Right renal pelvis (tissue), 4 donors: ENCODE results near the gene MEP1A. TPM values are rescaled to one million over a fixed set of nuclear protein-coding genes. Genes with fewer than 3 reads are reported as not detected.
A peak's percentile ranks its signal among the peaks of the same experiment; 100 is the strongest.
"Not testable (repeated sequence)": the region's sequence is repeated elsewhere in the genome, so short reads cannot be mapped to it uniquely, and the experiment has no call there.

Experiments used
- DNase-seq, 4 donors: peaks; one replicate each; pipeline ENCODE4 v3.0.0-alpha.2; 2013; ENCODE audit warnings: low read depth in 4 of 4, low spot score in 3 of 4, missing footprints in 1 of 4
- polyA plus RNA-seq, 4 donors: library from polyadenylated mRNA; unstranded; fragments of 120-200 nt; gene quantifications; one replicate each; pipeline ENCODE4 v1.2.1, GENCODE V29; 2013; ENCODE audit not compliant: insufficient read length in 4 of 4

The MEP1A gene
- polyA plus RNA-seq: under 1 TPM in 1 of 4 donors, not detected in 3; 0.03 TPM

GRCh38 chr6:46793138-46793537 lies at the start of gene MEP1A:
MEP1A (plus strand) TSS chr6:46793389; CDS start chr6:46793399, 10 bp downstream.
- no peak for DNase-seq

GRCh38 chr6:46743425-46744158 lies 49.6 kb upstream of the MEP1A start:
- DNase-seq: no peak

GRCh38 chr6:46744159-46744725 lies 48.9 kb upstream of the MEP1A start:
- DNase-seq: not testable (repeated sequence)

GRCh38 chr6:46745973-46746372 lies 47.2 kb upstream of the MEP1A start:
- DNase-seq: no peak

GRCh38 chr6:46746696-46747095 lies 46.5 kb upstream of the MEP1A start, which contains the start of gene ANKRD66:
ANKRD66 (plus strand) TSS chr6:46746933; CDS start chr6:46751949, 5,016 bp downstream.
- no peak for DNase-seq

GRCh38 chr6:46748940-46749503 lies 44.2 kb upstream of the MEP1A start:
- no peak for DNase-seq

- DNase-seq: no peak
Observed at GRCh38 chr6:46749731-46750130, 43.5 kb upstream of the MEP1A start.

- DNase-seq: no peak
Observed at GRCh38 chr6:46751658-46752057, 41.5 kb upstream of the MEP1A start.

- no peak for DNase-seq
Observed at GRCh38 chr6:46755865-46756264, 37.3 kb upstream of the MEP1A start.

- DNase-seq: peak in 1 of 4 donors; percentile 22
Observed at GRCh38 chr6:46756469-46757213, 36.5 kb upstream of the MEP1A start.

- DNase-seq: no peak
Observed at GRCh38 chr6:46757214-46757596, 36.0 kb upstream of the MEP1A start.

- DNase-seq: no peak
Observed at GRCh38 chr6:46758960-46759753, 34.0 kb upstream of the MEP1A start.

- DNase-seq: no peak
Observed at GRCh38 chr6:46760925-46761324, 32.3 kb upstream of the MEP1A start.

GRCh38 chr6:46763466-46763865 lies 29.7 kb upstream of the MEP1A start:
- DNase-seq: no peak

- DNase-seq: not testable (repeated sequence)
Observed at GRCh38 chr6:46764280-46764679, 28.9 kb upstream of the MEP1A start.

GRCh38 chr6:46764961-46765360 lies 28.2 kb upstream of the MEP1A start:
- no peak for DNase-seq

GRCh38 chr6:46772016-46772415 lies 21.2 kb upstream of the MEP1A start:
- DNase-seq: no peak

GRCh38 chr6:46772762-46773161 lies 20.4 kb upstream of the MEP1A start:
- no peak for DNase-seq

- DNase-seq: no peak
Observed at GRCh38 chr6:46773201-46773855, 19.9 kb upstream of the MEP1A start.

GRCh38 chr6:46774736-46775135 lies 18.5 kb upstream of the MEP1A start:
- DNase-seq: not testable (repeated sequence)
